OCI-LY3 (cell line): ENCODE measurements around the gene HECW1.

Experiments used
- H2AFZ ChIP-seq: fragments of 200-600, 300-600 bp; shearing (Covaris generic); 2 replicates; pipeline ENCODE4 v1.6.0; 2014; ENCODE audit warnings: antibody characterized with exemption, low read depth, low read length
- H3K27ac ChIP-seq: fragments of 200-600, 300-600 bp; sonication (generic); 2 replicates; pipeline ENCODE4 v1.5.1; 2014; ENCODE audit warnings: mild to moderate bottlenecking, low read length, moderate library complexity, mixed read lengths
- H3K27me3 ChIP-seq: fragments of 200-600, 300-600 bp; sonication (generic); 2 replicates; pipeline ENCODE4 v1.6.1; 2014; ENCODE audit warnings: low read depth, low read length, mixed read lengths
- H3K36me3 ChIP-seq: fragments of 200-600, 300-600 bp; sonication (generic); replicated peaks from 2 replicates; pipeline ENCODE3; 2014; ENCODE audit warnings: low read depth, low read length, mixed read lengths
- H3K4me1 ChIP-seq: fragments of 300-600, 200-600 bp; sonication (generic); 2 replicates; pipeline ENCODE4 v1.6.1; 2014; ENCODE audit warnings: low read length, mixed read lengths
- H3K4me2 ChIP-seq: fragments of 200-600, 300-600 bp; sonication (generic); 2 replicates; pipeline ENCODE4 v1.6.1; 2014; ENCODE audit warnings: low read length, mixed read lengths
- H3K4me3 ChIP-seq: fragments of 300-600, 200-600 bp; sonication (generic); 2 replicates; pipeline ENCODE4 v1.5.1; 2014; ENCODE audit warnings: antibody characterized with exemption, mild to moderate bottlenecking, low read length, moderate library complexity
- H3K79me2 ChIP-seq: fragments of 300-600, 200-600 bp; shearing (Covaris generic); 2 replicates; pipeline ENCODE4 v1.6.1; 2014; ENCODE audit warnings: mild to moderate bottlenecking, low read length, mixed read lengths
- H3K9ac ChIP-seq: fragments of 300-600, 200-600 bp; shearing (Covaris generic); 2 replicates; pipeline ENCODE4 v1.6.0; 2014; ENCODE audit warnings: mild to moderate bottlenecking, low read length, moderate library complexity
- H3K9me3 ChIP-seq: fragments of 200-600, 300-600 bp; shearing (Covaris generic); 2 replicates; pipeline ENCODE4 v1.6.1; 2014; ENCODE audit warnings: low read length, mixed read lengths; ENCODE audit not compliant: insufficient read depth
- H4K20me1 ChIP-seq: fragments of 200-600, 300-600 bp; sonication (generic); 2 replicates; pipeline ENCODE4 v1.6.1; 2016; ENCODE audit warnings: low read length, mixed read lengths; ENCODE audit not compliant: insufficient read depth
- CTCF ChIP-seq: fragments of 200-600, 300-600 bp; sonication (generic); IDR thresholded peaks from 2 replicates; pipeline ENCODE4 v1.5.1; 2014; ENCODE audit warnings: antibody characterized with exemption, low read length, low read depth
- EZH2phosphoT487 ChIP-seq: fragments of 200-600 bp; shearing (Covaris generic); IDR thresholded peaks from 2 replicates; pipeline ENCODE4 v1.6.1; 2018; ENCODE audit warnings: antibody characterized with exemption, mixed run types, low read depth

Gene HECW1

GRCh38 chr7:43589728-43590127, 477.3 kb downstream of the HECW1 start:
- no peak for TF ChIP-seq EZH2phosphoT487
- TF ChIP-seq CTCF: no peak
- peaks cover 84% of the 10 kb centered on the region for H4K20me1 ChIP-seq
- H3K9ac ChIP-seq: no peak overlapping the region
- no peaks in the 10 kb centered on the region for H3K9me3 ChIP-seq
- no peak overlapping the region for H3K4me3 ChIP-seq
- no peak overlapping the region for H3K4me2 ChIP-seq
- H3K27me3 ChIP-seq: peaks cover 75% of the 10 kb centered on the region
- no peaks in the 10 kb centered on the region for H3K36me3 ChIP-seq
- peaks cover 43% of the 10 kb centered on the region for H3K4me1 ChIP-seq
- peaks cover 5% of the 10 kb centered on the region; the same call in 1 of the 2 replicates for H3K79me2 ChIP-seq
- no peak overlapping the region for H3K27ac ChIP-seq
- H2AFZ ChIP-seq: no peak overlapping the region

- peaks cover 39% of the 10 kb centered on the region for H3K4me1 ChIP-seq
- peak overlapping the region; percentile 29 for H3K4me2 ChIP-seq
- H4K20me1 ChIP-seq: peaks cover 77% of the 10 kb centered on the region
- H2AFZ ChIP-seq: no peak overlapping the region
- TF ChIP-seq EZH2phosphoT487 (peak; percentile 94), CTCF (no peak)
- no peak overlapping the region for H3K9ac ChIP-seq
- H3K79me2 ChIP-seq: no peaks in the 10 kb centered on the region; the same call in 1 of the 2 replicates
- H3K36me3 ChIP-seq: no peaks in the 10 kb centered on the region
- no peak overlapping the region for H3K27ac ChIP-seq
- no peak overlapping the region for H3K4me3 ChIP-seq
- no peaks in the 10 kb centered on the region for H3K9me3 ChIP-seq
- H3K27me3 ChIP-seq: peaks cover 77% of the 10 kb centered on the region
Observed at GRCh38 chr7:43590862-43591557, 478.6 kb downstream of the HECW1 start.

- H3K9me3 ChIP-seq: no peaks in the 10 kb centered on the region
- no peak overlapping the region for H2AFZ ChIP-seq
- H3K4me1 ChIP-seq: peaks cover 32% of the 10 kb centered on the region
- peak overlapping the region; percentile 29 for H3K4me2 ChIP-seq
- H3K4me3 ChIP-seq: no peak overlapping the region
- no peak overlapping the region for H3K9ac ChIP-seq
- TF ChIP-seq EZH2phosphoT487 (no peak), CTCF (no peak)
- H3K79me2 ChIP-seq: no peaks in the 10 kb centered on the region; the same call in 1 of the 2 replicates
- no peaks in the 10 kb centered on the region for H3K36me3 ChIP-seq
- peaks cover 74% of the 10 kb centered on the region for H3K27me3 ChIP-seq
- H4K20me1 ChIP-seq: peaks cover 70% of the 10 kb centered on the region
- H3K27ac ChIP-seq: no peak overlapping the region
Observed at GRCh38 chr7:43591558-43592180, 479.2 kb downstream of the HECW1 start.

GRCh38 chr7:43592326-43592725, 479.9 kb downstream of the HECW1 start:
- peaks cover 73% of the 10 kb centered on the region for H3K27me3 ChIP-seq
- no peak for TF ChIP-seq EZH2phosphoT487
- no peak for TF ChIP-seq CTCF
- H3K9ac ChIP-seq: no peak overlapping the region
- no peak overlapping the region for H2AFZ ChIP-seq
- no peaks in the 10 kb centered on the region for H3K36me3 ChIP-seq
- peaks cover 26% of the 10 kb centered on the region for H3K4me1 ChIP-seq
- H3K4me2 ChIP-seq: no peak overlapping the region
- peaks cover 67% of the 10 kb centered on the region for H4K20me1 ChIP-seq
- H3K4me3 ChIP-seq: no peak overlapping the region
- H3K9me3 ChIP-seq: no peaks in the 10 kb centered on the region
- no peak overlapping the region for H3K27ac ChIP-seq
- no peaks in the 10 kb centered on the region; the same call in 1 of the 2 replicates for H3K79me2 ChIP-seq
